Left renal pelvis (tissue), 4 donors: ENCODE measurements around the gene PRDM16. TPM values are rescaled to one million over a fixed set of nuclear protein-coding genes. Genes with fewer than 3 reads are reported as not detected.

Experiments used
- DNase-seq, 4 donors: peaks; one replicate each; pipeline ENCODE4 v3.0.0-alpha.2; 2013; ENCODE audit warnings: low read depth in 4 of 4, low spot score in 3 of 4
- polyA plus RNA-seq, 4 donors: library from polyadenylated mRNA; unstranded; fragments of 120-200 nt; gene quantifications; one replicate each; pipeline ENCODE4 v1.2.1, GENCODE V29; 2013; ENCODE audit not compliant: insufficient read length in 4 of 4

Gene PRDM16
- polyA plus RNA-seq, 4 donors = 1.1 to 11.1 (median 6.8) TPM

DNA sequence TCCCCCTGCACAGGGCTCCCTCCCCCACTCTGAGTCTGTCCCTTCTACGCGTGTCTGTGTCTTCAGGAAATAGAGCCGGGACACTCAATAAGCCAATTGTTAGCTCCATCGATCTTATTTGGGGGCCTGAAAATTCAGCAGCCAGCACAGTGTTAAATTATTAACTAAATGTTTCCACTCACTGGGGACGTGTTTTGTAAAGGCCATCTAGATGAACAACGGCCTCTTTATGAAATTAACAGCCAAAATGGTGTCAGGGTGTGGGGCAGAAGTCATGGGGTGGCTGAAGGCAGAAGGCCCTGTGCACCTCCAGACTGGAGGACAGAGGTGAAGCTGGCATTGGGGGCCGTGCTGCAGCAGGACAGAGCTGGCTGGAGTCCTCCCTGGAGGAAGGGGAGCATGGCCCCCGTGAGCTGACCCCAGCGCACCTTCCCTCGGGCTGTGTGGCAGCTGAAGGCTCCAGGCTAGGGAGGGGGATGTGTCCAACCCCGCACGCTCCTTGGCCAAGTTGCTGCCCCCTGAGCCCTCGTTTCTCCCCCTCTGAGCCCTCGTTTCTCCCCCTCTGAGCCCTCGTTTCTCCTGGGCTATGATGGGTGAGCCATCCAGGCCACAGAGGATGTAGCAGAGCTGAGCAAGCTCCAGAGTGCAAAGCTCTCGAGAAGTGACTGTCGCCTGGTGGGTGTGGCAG, 271.7 kb downstream of the PRDM16 start:
- DNase-seq = no peak

DNA sequence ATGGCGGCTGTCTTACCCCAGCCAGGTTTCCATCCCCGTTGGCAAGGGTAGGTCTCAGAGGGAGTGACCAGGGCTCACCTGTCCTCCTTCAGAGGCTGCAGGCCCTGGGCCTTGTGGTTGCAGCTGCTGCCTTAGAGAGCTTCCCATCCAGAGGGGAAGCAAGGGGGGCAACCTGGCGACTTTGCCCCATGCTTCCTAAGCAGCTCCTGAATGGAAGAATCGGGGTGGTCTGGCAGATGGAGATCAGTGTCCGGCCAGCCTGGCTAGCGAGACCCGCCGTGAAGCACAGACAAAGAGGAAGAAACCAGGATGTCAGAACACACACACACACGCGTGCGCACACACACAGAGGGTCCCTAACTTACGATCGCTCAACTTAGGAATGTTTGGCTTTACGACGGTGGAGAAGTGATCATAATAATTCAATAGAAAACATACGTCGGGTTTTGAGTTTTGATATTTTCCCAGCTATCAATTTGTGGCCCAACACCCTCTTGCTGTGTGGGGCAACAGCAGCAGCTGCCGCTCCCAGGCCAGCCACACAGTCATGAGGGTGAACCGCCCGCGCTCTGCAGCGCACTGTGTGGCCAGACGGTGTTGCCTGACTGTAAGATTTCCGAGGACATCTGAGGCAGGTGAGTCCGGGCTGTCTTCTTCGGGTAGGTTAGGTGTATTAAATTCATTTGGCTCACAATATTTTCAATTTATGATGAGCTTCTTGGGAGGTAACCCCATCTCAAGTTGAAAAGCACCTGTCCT, 272.4 kb downstream of the PRDM16 start:
- no peak for DNase-seq

DNA sequence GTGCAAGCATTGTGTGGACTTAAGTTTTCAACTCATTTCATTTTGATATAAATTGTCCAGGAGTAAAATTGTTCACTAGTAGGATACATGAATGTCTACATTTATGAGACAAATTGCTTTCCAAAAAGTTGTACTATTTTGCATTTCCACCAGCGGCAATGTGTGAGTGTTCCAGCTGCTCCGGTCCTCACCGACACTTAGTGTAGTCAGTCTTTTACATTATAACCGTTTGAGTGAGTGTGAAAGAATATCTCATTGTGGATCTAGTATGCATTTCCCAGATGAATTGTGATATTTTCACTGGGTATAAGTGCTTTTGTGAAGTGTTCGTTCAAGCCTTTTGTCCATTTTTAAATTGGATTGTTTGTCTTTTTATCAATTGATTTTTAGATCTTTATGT, 274.0 kb downstream of the PRDM16 start:
- no peak for DNase-seq

DNA sequence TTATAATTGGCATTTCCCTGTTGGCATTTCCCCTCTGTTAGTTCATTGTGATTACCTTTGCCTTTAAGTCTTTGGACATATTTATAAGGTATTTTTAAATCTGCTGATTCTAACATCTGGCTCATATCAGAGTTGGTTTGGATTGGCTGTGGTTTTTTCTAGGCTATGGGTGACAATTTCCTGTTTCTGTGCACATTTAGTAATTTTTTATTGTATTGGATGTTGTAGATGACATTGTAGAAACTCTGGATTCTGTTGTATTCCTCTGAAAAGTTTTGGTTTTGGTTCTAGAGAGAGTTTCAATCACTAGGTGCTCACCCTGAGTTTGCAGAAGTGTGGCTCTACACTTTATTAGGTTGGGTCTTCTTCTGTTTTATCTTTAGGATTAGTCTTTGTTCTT, 275.4 kb downstream of the PRDM16 start:
- no peak for DNase-seq

- no peak for DNase-seq
These were observed 276.8 kb downstream of the PRDM16 start for GRCh38 chr1:3345792-3346191.

DNA sequence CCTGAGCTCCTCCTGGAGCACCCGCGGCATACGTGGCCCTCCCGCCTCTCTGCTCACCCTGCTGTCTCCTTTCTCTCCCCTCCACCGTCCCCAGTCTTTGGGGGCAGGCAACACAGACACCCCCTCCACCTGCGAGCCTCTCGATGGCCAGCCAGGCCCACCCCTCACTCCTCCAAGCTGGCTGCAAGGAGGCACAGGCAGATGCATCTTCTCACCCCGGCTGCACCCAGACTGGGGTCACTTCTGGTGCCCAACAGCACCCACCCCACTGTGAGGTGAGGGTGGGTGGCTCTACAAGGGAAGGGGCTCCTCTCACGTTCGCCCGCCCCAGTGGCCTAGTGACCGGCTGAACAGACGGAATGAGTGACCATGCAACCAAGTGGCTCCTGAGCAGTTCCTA, 277.5 kb downstream of the PRDM16 start:
- no peak for DNase-seq

DNA sequence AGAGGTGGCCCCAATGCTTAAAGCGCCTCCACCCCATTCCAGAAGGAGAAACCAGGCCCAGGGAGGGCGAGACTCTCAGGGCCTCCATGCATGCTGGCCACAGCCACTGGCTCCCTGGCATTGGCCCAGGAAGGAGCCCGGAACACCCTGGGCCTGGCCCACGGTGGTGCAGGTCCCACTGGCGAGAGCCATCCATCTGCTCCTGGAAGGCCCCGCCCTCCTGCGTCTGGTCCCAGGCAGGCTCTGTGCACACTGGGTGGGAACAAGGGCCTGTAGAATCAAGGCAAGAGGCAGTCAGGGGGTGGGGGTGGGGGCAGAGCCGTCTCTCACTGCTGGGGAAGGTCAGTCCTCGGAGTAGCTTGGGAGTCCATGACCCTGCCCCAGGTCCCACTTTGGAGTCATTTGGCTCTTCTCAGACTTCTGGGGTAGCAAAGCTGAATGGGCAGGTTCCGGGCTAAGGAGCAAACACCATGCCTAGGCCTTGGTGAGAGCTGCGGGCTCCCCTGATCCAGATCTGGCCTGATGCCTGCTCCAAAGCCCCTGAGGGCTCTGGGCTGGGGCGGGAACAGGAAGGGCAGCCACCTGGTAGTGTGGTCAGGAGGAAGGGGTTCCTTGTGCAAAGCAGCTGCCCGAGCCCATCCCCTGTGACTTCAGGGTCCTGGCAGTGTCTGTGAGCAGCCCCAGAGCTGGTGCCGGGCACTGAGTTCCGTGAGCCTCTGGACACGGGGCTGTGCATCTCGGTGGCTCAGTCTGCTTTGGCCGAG, 278.4 kb downstream of the PRDM16 start:
- no peak for DNase-seq

DNA sequence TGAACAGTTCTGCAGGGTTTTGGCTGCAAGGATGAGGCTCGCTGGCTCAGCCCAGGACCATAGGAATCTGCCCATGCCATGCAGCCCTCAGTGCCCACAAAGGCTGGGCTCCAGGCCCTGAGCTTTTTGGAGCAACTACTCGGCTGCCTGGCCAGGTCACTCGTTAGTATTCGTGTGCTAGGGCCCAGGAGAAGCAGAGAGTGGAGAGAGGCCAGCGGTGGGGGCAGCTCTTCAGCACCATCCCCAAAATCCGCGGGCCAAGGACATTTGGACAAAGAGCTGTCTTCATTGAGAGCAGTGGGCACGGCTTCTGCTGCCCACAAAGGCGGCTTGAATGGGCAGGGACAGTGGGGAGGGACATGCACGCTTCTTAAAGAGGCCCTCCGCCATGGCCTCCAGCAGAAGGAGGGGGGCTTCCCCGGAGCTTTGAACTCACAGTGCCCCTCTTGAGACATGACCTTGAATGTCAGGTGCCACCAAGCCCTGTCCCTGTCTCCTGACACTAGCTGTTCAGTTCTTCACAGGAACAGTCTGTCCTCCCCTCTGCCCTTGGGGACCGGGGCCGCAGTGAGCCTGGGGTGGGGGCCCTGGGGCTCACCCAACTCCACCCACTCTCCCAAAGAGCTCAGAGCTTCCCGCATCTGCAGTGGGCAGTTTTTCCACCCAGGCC, 279.3 kb downstream of the PRDM16 start:
- no peak for DNase-seq

GRCh38 chr1:3349161-3349967, 280.4 kb downstream of the PRDM16 start:
- no peak for DNase-seq

DNA sequence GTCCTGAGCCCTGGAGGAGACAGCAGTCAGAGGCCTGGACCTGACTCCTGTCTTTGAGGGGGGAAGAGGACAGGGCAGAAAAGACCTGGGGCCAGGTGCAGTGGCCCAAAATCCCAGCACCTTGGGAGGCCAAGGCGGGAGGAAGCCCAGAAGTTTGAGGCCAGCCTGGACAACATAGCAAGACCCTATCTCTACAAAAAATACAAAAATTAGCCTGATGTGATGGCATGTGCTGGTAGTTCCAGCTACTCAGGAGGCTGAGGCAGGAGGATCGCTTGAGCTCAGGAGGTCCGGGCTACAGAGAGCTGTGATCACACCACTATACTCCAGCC, 280.9 kb downstream of the PRDM16 start:
- no peak for DNase-seq

- no peak for DNase-seq
These were observed 281.7 kb downstream of the PRDM16 start for GRCh38 chr1:3350506-3351261.

GRCh38 chr1:3351449-3352298, 282.7 kb downstream of the PRDM16 start:
- DNase-seq = no peak

GRCh38 chr1:3352299-3352951, 283.4 kb downstream of the PRDM16 start:
- DNase-seq = peak in 2 of 4 donors; percentile 36 to 59

GRCh38 chr1:3352952-3353331, 283.9 kb downstream of the PRDM16 start:
- DNase-seq = peak; percentile 66 to 89 (median 72)

- no peak for DNase-seq
These were observed 284.9 kb downstream of the PRDM16 start for GRCh38 chr1:3353876-3354275.

DNA sequence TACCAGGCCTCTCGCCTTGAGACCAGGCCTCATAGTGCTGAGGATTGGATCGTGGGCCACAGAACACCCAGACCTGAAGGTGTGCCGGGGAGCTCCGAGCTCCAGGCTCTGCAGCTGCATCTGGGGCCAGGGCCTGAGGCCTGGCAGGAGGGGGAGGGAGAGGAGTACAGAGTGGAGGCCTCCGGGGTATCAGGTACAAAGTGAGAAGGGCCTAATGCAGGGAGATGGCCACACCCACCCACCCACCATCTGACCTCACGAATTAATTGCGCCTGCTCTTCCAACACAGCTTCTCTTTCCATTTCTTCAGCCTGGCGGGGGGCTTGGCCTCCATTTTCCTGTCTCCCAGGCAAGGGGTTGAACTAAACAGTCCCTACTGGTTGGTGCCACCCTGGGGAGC, 286.1 kb downstream of the PRDM16 start:
- no peak for DNase-seq

DNA sequence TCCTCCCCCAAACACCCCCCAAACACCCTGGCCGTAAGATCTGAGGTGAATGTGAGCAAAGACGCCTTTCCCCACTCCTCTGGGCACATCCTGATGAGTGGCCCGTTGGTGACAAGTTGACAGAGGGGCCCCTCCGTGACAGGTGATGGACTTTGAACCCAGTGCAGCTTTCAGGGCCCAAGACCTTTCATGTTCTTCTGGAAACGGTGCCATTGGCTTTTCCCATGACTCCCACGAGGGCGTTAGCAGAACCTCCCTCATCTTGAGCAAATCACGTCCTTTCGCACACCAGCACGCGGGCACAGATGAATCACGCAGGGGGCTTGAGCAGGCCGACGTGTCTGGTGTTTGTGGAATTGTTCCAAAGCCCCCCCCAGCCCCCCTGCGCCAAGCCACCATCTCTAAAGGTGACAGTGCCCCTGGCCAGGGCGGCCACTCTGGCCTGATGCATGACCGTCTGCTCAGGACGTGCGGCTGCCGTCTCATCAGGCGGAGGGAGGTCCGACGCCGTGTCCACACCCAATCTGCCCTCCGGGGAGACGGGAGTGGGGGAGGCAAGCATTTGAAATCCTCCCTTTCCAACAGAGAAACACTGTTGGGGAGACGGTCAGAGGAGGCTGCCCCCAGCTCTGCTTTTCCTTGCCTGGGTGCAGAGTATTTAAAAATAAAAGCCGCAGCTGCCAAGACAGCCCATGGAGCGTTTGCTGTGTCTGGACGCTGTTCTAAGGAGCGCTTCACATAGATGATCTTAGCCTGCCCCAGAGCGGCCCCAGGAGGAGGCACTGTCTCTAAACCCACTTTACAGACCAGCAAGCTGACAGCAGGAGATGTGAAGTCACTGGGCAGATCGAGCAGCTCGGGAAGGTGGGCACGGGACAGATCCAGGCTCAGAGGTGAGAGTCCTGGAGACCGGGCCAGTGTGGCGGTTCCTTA, 287.2 kb downstream of the PRDM16 start:
- DNase-seq = no peak
